Mucosa of descending colon (tissue), 3 donors: ENCODE measurements around the gene ADAM10. TPM values are rescaled to one million over a fixed set of nuclear protein-coding genes. Genes with fewer than 3 reads are reported as not detected.

ENCODE experiments used
- ATAC-seq: fragments of 200-7000 bp; cut with Tn5 transposase; one replicate; pipeline ENCODE4 v1.9.1; 2020; ENCODE audit warnings: mild to moderate bottlenecking, moderate library complexity
- DNase-seq, 3 donors: peaks; one replicate each; pipeline ENCODE4 v3.0.0-alpha.2; 2020
- H3K36me3 ChIP-seq: fragments of 200-600 bp; one replicate; pipeline ENCODE4 v1.8.0; 2021; ENCODE audit warnings: low read depth, mild to moderate bottlenecking
- H3K4me1 ChIP-seq: fragments of 200-600 bp; one replicate; pipeline ENCODE4 v1.8.0; 2021; ENCODE audit warnings: low read depth, mild to moderate bottlenecking
- H3K4me3 ChIP-seq: fragments of 200-600 bp; one replicate; pipeline ENCODE4 v1.8.0; 2021; ENCODE audit warnings: mild to moderate bottlenecking
- H3K9me3 ChIP-seq: fragments of 200-600 bp; one replicate; pipeline ENCODE4 v1.8.0; 2021; ENCODE audit warnings: mild to moderate bottlenecking
- intact Hi-C, 2 donors: fragments of 100-400 bp; cut with DNase I in 1 of 2; cut with micrococcal nuclease in 1 of 2; formaldehyde crosslinking; loops; one replicate each; pipeline versions ENCODE4 v1.11.0 to v1.11.1; 2022; cut with DNase I, micrococcal nuclease
- total RNA-seq, 3 donors: library from RNA; stranded (reverse); fragmentation: NEBNext Ultra II Directional in 2 of 3; extraction: Animal tissue kit (Norgen Biotek cat#: 25700) in 2 of 3; gene quantifications; one replicate each; pipeline versions ENCODE4 v1.2.1 to v1.2.4, GENCODE V29; 2021 to 2023
- TF ChIP-seq, protein P1 (sequence below): fragments of 200-600 bp; IDR thresholded peaks from one replicate; pipeline ENCODE4 v1.8.0; 2022; ENCODE audit warnings: antibody characterized with exemption, mild to moderate bottlenecking
- donor health status: DM: no; HTN: no; CAD: no; lungs with moderate emphysema.
- donor health status: DM: no; HTN: no; CAD: no.
- donor health status: DM: no; HTN: yes; CAD: no.

ADAM10 gene
- total RNA-seq, 3 donors from 2014 or later: 109 to 178 (median 143) TPM

DNA sequence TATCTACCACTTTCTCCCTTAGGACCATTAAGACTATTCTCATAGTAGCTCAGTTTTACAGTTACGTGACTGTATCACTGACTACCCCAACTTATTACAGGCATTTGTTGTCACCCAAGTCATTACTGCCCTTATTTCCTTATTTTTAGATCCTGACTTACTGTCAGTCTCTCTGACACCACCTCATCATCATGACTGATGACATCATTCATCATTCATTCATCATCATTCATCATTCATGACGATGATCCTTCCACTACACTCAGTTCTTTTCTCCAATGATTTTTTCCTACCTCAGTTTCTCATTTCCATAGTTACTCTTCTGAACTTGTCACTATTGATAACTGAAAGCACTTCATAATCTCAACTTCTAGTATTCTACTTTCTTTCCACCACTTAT is 83.8 kb downstream of the ADAM10 start:
- Histone ChIP-seq H3K9me3 (no peaks in the 10 kb centered on the region), H3K4me3 (no peak overlapping the region), H3K4me1 (no peaks in the 10 kb centered on the region), H3K36me3 (no peaks in the 10 kb centered on the region)
- TF ChIP-seq, protein P1, sequence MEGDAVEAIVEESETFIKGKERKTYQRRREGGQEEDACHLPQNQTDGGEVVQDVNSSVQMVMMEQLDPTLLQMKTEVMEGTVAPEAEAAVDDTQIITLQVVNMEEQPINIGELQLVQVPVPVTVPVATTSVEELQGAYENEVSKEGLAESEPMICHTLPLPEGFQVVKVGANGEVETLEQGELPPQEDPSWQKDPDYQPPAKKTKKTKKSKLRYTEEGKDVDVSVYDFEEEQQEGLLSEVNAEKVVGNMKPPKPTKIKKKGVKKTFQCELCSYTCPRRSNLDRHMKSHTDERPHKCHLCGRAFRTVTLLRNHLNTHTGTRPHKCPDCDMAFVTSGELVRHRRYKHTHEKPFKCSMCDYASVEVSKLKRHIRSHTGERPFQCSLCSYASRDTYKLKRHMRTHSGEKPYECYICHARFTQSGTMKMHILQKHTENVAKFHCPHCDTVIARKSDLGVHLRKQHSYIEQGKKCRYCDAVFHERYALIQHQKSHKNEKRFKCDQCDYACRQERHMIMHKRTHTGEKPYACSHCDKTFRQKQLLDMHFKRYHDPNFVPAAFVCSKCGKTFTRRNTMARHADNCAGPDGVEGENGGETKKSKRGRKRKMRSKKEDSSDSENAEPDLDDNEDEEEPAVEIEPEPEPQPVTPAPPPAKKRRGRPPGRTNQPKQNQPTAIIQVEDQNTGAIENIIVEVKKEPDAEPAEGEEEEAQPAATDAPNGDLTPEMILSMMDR: no peak
- ATAC-seq (no peak), DNase-seq (no peak)
- intact Hi-C loops: no loop called here

DNA sequence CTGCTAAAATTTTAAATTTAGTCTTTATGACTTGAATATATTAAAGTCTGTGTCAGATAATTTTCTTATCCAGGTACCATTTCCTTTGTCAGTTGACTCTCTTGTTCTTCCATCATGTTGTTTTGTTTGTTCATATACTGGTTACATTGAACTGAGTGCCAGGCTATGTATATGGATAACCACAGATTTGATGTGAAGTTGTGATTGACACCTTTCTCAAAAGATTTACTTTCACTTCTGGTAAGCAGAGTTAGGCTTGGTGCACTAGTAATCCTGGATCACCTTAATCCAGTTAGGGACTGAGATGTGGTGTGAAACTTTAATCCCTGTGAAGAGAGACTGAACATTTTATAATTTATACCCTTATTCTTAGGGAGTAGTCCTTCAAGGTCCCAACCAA is 99.4 kb downstream of the ADAM10 start:
- TF ChIP-seq, protein P1: no peak
- Histone ChIP-seq H3K4me1 (no peaks in the 10 kb centered on the region), H3K4me3 (no peak overlapping the region), H3K36me3 (no peaks in the 10 kb centered on the region), H3K9me3 (no peaks in the 10 kb centered on the region)
- ATAC-seq (no peak), DNase-seq (no peak)
- intact Hi-C loops: no loop called here

DNA sequence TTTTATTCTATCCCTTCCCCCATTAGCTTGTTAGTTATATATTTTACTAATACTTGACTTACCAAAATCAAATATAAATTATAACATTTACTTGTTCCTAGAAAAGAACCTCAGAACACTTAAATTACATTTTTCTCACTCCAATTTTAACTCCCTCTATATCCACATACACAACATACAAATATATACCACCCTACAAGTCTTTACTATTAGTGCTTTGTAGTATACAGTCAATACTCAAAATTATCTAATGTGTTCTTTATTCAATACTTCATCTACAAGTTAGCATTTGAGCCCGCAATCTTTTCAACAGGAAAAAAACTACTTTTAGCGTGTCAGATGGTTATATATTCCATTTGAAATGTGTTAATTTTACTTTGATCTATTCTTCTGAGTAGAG is 100.3 kb downstream of the ADAM10 start:
- TF ChIP-seq, protein P1: no peak
- Histone ChIP-seq H3K36me3 (no peaks in the 10 kb centered on the region), H3K4me1 (no peaks in the 10 kb centered on the region), H3K4me3 (no peak overlapping the region), H3K9me3 (no peaks in the 10 kb centered on the region)
- intact Hi-C loops: no loop called here
- no peak for DNase-seq
- no peak for ATAC-seq

DNA sequence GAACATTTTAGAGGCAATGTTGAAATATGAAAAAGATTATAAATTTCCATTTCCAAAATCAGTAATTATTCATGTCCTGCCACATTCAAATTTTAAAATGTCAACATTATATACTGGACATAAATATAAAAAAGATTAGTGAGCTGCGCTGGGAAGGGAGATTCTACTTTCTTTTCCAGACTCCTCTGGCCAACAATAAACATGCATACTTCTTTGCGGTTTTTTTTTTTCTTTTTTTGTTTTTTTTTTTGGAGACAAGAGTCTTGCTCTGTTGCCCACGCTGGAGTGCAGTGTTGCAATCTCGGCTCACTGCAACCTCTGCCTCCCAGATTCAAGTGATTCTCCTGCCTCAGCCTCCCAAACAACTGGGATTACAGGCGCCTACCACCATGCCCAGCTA is 105.5 kb downstream of the ADAM10 start:
- H3K9me3 ChIP-seq: no peaks in the 10 kb centered on the region
- DNase-seq (no peak), ATAC-seq (no peak)
- peaks cover 5% of the 10 kb centered on the region for H3K36me3 ChIP-seq
- H3K4me3 ChIP-seq: no peak overlapping the region
- intact Hi-C loops: no loop called here
- TF ChIP-seq, protein P1: no peak
- H3K4me1 ChIP-seq: no peaks in the 10 kb centered on the region

DNA sequence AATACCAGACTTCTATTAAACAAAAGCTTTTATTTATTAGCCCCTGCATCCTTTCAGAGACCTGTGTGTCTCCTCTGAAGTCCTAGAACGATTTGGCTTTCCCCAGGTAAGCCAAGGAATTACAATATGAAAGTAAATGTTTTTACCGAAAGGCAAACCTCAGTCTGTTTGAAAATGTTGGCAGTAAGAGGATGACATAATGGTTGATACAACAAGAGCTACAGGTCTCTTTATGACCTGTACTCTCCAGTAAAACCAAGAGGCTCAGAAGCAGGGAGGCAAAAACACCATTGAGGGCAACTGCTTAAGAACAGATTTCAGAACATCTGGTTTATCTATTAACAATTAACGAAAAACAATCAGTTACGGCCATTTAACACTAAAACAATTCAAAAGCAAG is 107.8 kb downstream of the ADAM10 start:
- intact Hi-C loops: no loop called here
- DNase-seq (no peak), ATAC-seq (no peak)
- Histone ChIP-seq H3K36me3 (peaks cover 5% of the 10 kb centered on the region), H3K4me3 (no peak overlapping the region), H3K9me3 (no peaks in the 10 kb centered on the region), H3K4me1 (no peaks in the 10 kb centered on the region)
- TF ChIP-seq, protein P1: no peak

DNA sequence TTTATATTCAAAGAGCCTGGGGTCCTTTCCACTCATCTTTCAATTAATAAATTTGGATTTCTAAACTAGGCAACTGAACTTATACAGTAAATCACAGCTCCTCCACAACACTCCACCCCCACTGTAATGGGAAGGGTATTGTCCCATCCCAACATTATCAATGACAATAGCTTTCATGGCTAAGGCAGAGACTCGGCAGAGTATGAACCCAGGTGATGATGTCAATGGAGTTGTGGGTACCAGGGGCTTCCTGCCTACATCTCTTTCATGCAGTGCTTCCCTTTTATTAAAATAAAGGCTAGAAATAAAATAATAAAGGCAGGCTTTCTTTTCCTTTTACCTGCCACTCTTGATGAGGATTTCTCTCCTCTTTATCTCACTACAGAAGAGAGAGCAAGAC is 109.5 kb downstream of the ADAM10 start:
- TF ChIP-seq, protein P1: no peak
- Histone ChIP-seq H3K4me3 (no peak overlapping the region), H3K4me1 (no peaks in the 10 kb centered on the region), H3K36me3 (peaks cover 5% of the 10 kb centered on the region), H3K9me3 (no peaks in the 10 kb centered on the region)
- ATAC-seq (no peak), DNase-seq (no peak)
- intact Hi-C loops: no loop called here
